CD4-positive, alpha-beta memory T cell (primary cell): Measurements from ENCODE around the gene POMGNT2. TPM values are rescaled to one million over a fixed set of nuclear protein-coding genes. Genes with fewer than 3 reads are reported as not detected.

ENCODE experiments used
- CTCF ChIA-PET: fragments of 350-600 bp; sonication (Branson Sonifier 250); formaldehyde crosslinking; loops from one replicate; lab custom pipeline; 2021; ENCODE audit warnings: inconsistent platforms; ENCODE audit not compliant: partially characterized antibody; lab: Charles Lee
- POLR2A ChIA-PET: fragments of 350-600 bp; sonication (Branson Sonifier 250); formaldehyde crosslinking; loops from one replicate; lab custom pipeline; 2021; ENCODE audit not compliant: partially characterized antibody; lab: Charles Lee
- DNase-seq, 5 donors: peaks; one replicate each; pipeline versions ENCODE4 v3.0.0 to v3.0.0-alpha.2; 2020 to 2022; ENCODE audit warnings: mixed read lengths in 1 of 5
- H3K27ac ChIP-seq: one replicate; pipeline ENCODE4 v1.7.0; 2013; ENCODE audit warnings: low read depth, low read length
- H3K27me3 ChIP-seq: 2 replicates; pipeline ENCODE4 v1.7.0; 2013; ENCODE audit warnings: mild to moderate bottlenecking, low read length, moderate library complexity; ENCODE audit not compliant: insufficient read depth
- H3K36me3 ChIP-seq: 2 replicates; pipeline ENCODE4 v1.7.0; 2013; ENCODE audit warnings: mild to moderate bottlenecking, low read length, moderate library complexity; ENCODE audit not compliant: insufficient read depth
- H3K4me1 ChIP-seq: 2 replicates; pipeline ENCODE4 v1.7.0; 2013; ENCODE audit warnings: mild to moderate bottlenecking, low read length, moderate library complexity; ENCODE audit not compliant: insufficient read depth
- H3K4me3 ChIP-seq, 2 donors: one replicate each; pipeline ENCODE4 v1.7.0; 2013; ENCODE audit warnings: low read length in 2 of 2, mild to moderate bottlenecking in 1 of 2
- H3K9me3 ChIP-seq, 2 donors: one replicate each; pipeline ENCODE4 v1.7.0; 2013; ENCODE audit warnings: low read length in 2 of 2, control low read depth in 1 of 2; ENCODE audit not compliant: control insufficient read depth in 1 of 2
- H3K27ac Mint-ChIP-seq, 7 donors: one replicate each; pipeline ENCODE4 v1.8.0; 2020 to 2021; ENCODE audit warnings: mixed read lengths in 7 of 7, mild to moderate bottlenecking in 6 of 7, inconsistent platforms in 3 of 7, moderate library complexity in 3 of 7
- H3K27me3 Mint-ChIP-seq, 2 donors: one replicate each; pipeline ENCODE4 v1.8.0; 2020 to 2021; ENCODE audit warnings: mixed read lengths in 2 of 2
- H3K36me3 Mint-ChIP-seq, 2 donors: one replicate each; pipeline ENCODE4 v1.8.0; 2020 to 2021; ENCODE audit warnings: mixed read lengths in 2 of 2, inconsistent platforms in 1 of 2, mild to moderate bottlenecking in 1 of 2
- H3K4me1 Mint-ChIP-seq, 4 donors: one replicate each; pipeline ENCODE4 v1.8.0; 2020 to 2021; ENCODE audit warnings: mixed read lengths in 4 of 4, mild to moderate bottlenecking in 1 of 4
- H3K4me3 Mint-ChIP-seq, 8 donors: one replicate each; pipeline ENCODE4 v1.8.0; 2020 to 2021; ENCODE audit warnings: mixed read lengths in 8 of 8, mild to moderate bottlenecking in 7 of 8, moderate library complexity in 6 of 8, inconsistent platforms in 3 of 8
- H3K9me3 Mint-ChIP-seq, 8 donors: one replicate each; pipeline ENCODE4 v1.8.0; 2020 to 2021; ENCODE audit warnings: mixed read lengths in 8 of 8, mild to moderate bottlenecking in 5 of 8, inconsistent platforms in 3 of 8, moderate library complexity in 1 of 8
- intact Hi-C: fragments of 100-400 bp; cut with micrococcal nuclease; formaldehyde crosslinking; loops from one replicate; pipeline ENCODE4 v1.15.1; 2023
- polyA plus RNA-seq, 2 donors: library from polyadenylated mRNA; unstranded; fragments of 300-500 nt; fragmentation: Illumina TruSeq; gene quantifications; one replicate each; pipeline ENCODE4 v1.2.3, GENCODE V29; 2021
- total RNA-seq, 2 experiments: library from RNA; stranded (reverse); gene quantifications; one replicate each; pipeline ENCODE4 v1.2.3, GENCODE V29; 2021

POMGNT2 gene
- total and polyA plus RNA-seq, 4 experiments from 2014 or later = 5.4 to 8.1 (median 5.9) TPM

GRCh38 chr3:43093974-43094373 is 11.9 kb downstream of the POMGNT2 start:
- ChIA-PET CTCF (no interaction called here), POLR2A (no interaction called here)
- no peaks in the 10 kb centered on the region for H3K9me3 Mint-ChIP-seq
- H3K4me1 ChIP-seq = no peaks in the 10 kb centered on the region
- intact Hi-C loops = no loop called here
- no peaks in the 10 kb centered on the region for H3K36me3 ChIP-seq
- H3K27me3 Mint-ChIP-seq = no peaks in the 10 kb centered on the region
- no peak overlapping the region for H3K4me3 Mint-ChIP-seq
- H3K27ac ChIP-seq = no peak overlapping the region
- no peaks in the 10 kb centered on the region for H3K27me3 ChIP-seq
- no peaks in the 10 kb centered on the region for H3K9me3 ChIP-seq
- DNase-seq = no peak
- peaks cover 3 to 4% of the 10 kb centered on the region in 2 donors for H3K36me3 Mint-ChIP-seq
- peaks cover 0 to 9% (median 4%) of the 10 kb centered on the region in 4 donors for H3K4me1 Mint-ChIP-seq
- H3K4me3 ChIP-seq = no peak overlapping the region
- H3K27ac Mint-ChIP-seq = no peak overlapping the region

- intact Hi-C loops = no loop called here
Observed at GRCh38 chr3:43093006-43093405, 12.9 kb downstream of the POMGNT2 start.

GRCh38 chr3:43091481-43091880 is 14.4 kb downstream of the POMGNT2 start:
- H3K4me1 Mint-ChIP-seq = peaks cover 0 to 9% (median 4%) of the 10 kb centered on the region in 4 donors
- Histone ChIP-seq H3K27ac (no peak overlapping the region), H3K27me3 (no peaks in the 10 kb centered on the region), H3K4me3 (no peak overlapping the region), H3K4me1 (no peaks in the 10 kb centered on the region), H3K9me3 (no peaks in the 10 kb centered on the region), H3K36me3 (no peaks in the 10 kb centered on the region)
- ChIA-PET CTCF (interaction anchor here (3.3 kb wide), 1 partner anchor 130 kb away, joined by 16 read pairs; no protein-coding TSS in a partner anchor), POLR2A (no interaction called here)
- no peak for DNase-seq
- intact Hi-C loops = no loop called here
- no peak overlapping the region for H3K27ac Mint-ChIP-seq
- no peak overlapping the region for H3K4me3 Mint-ChIP-seq
- no peaks in the 10 kb centered on the region for H3K27me3 Mint-ChIP-seq
- H3K9me3 Mint-ChIP-seq = no peaks in the 10 kb centered on the region
- peaks cover 3 to 4% of the 10 kb centered on the region in 2 donors for H3K36me3 Mint-ChIP-seq

More at GRCh38 chr3:43093006-43093405, 12.9 kb downstream of the POMGNT2 start:
- Histone ChIP-seq H3K4me1 (no peaks in the 10 kb centered on the region), H3K4me3 (no peak overlapping the region), H3K27me3 (no peaks in the 10 kb centered on the region), H3K36me3 (no peaks in the 10 kb centered on the region), H3K27ac (no peak overlapping the region), H3K9me3 (no peaks in the 10 kb centered on the region)
- H3K9me3 Mint-ChIP-seq = no peaks in the 10 kb centered on the region
- H3K36me3 Mint-ChIP-seq = peaks cover 3 to 4% of the 10 kb centered on the region in 2 donors
- CTCF ChIA-PET = no interaction called here
- H3K4me3 Mint-ChIP-seq = no peak overlapping the region
- H3K4me1 Mint-ChIP-seq = peaks cover 0 to 9% (median 3%) of the 10 kb centered on the region in 4 donors
- H3K27me3 Mint-ChIP-seq = no peaks in the 10 kb centered on the region
- H3K27ac Mint-ChIP-seq = no peak overlapping the region
- DNase-seq = no peak
- POLR2A ChIA-PET = no interaction called here

- H3K4me3 ChIP-seq = no peak overlapping the region
- no peaks in the 10 kb centered on the region for H3K9me3 ChIP-seq
- Mint-ChIP-seq H3K36me3 (peaks cover 0 to 13% of the 10 kb centered on the region in 2 donors), H3K4me1 (peaks cover 0 to 9% (median 4%) of the 10 kb centered on the region in 4 donors), H3K27me3 (no peaks in the 10 kb centered on the region), H3K9me3 (peaks cover 0 to 2% (median 0%) of the 10 kb centered on the region in 8 donors), H3K4me3 (no peak overlapping the region), H3K27ac (no peak overlapping the region)
- H3K36me3 ChIP-seq = no peaks in the 10 kb centered on the region
- DNase-seq = no peak
- intact Hi-C loops = no loop called here
- H3K27me3 ChIP-seq = no peaks in the 10 kb centered on the region
- no peaks in the 10 kb centered on the region for H3K4me1 ChIP-seq
- ChIA-PET POLR2A (no interaction called here), CTCF (interaction anchor here (3.3 kb wide), 1 partner anchor 128 kb away, joined by 16 read pairs; no protein-coding TSS in a partner anchor)
- H3K27ac ChIP-seq = no peak overlapping the region
Observed at GRCh38 chr3:43090238-43090637, 15.6 kb downstream of the POMGNT2 start.

GRCh38 chr3:43089081-43089480 is 16.8 kb downstream of the POMGNT2 start:
- Histone ChIP-seq H3K4me3 (no peak overlapping the region), H3K27ac (no peak overlapping the region), H3K9me3 (no peaks in the 10 kb centered on the region), H3K36me3 (no peaks in the 10 kb centered on the region), H3K27me3 (no peaks in the 10 kb centered on the region), H3K4me1 (no peaks in the 10 kb centered on the region)
- H3K9me3 Mint-ChIP-seq = peaks cover 0 to 6% (median 0%) of the 10 kb centered on the region in 8 donors
- peaks cover 0 to 20% of the 10 kb centered on the region in 2 donors for H3K36me3 Mint-ChIP-seq
- H3K4me3 Mint-ChIP-seq = no peak overlapping the region
- H3K27me3 Mint-ChIP-seq = no peaks in the 10 kb centered on the region
- peak overlapping the region in 1 of 7 donors; percentile 13 for H3K27ac Mint-ChIP-seq
- ChIA-PET CTCF (interaction anchor here (2.3 to 3.3 kb wide), 2 partner anchors 8 to 127 kb away, joined by 5 to 16 read pairs; no protein-coding TSS in a partner anchor), POLR2A (no interaction called here)
- peaks cover 0 to 6% (median 3%) of the 10 kb centered on the region in 4 donors for H3K4me1 Mint-ChIP-seq
- intact Hi-C loops = no loop called here
- DNase-seq = no peak

- H3K36me3 ChIP-seq = no peaks in the 10 kb centered on the region
- Mint-ChIP-seq H3K9me3 (peaks cover 0 to 16% (median 7%) of the 10 kb centered on the region in 8 donors), H3K27ac (no peak overlapping the region), H3K36me3 (peaks cover 15 to 38% of the 10 kb centered on the region in 2 donors), H3K27me3 (no peaks in the 10 kb centered on the region), H3K4me1 (peaks cover 0 to 2% (median 0%) of the 10 kb centered on the region in 4 donors), H3K4me3 (no peak overlapping the region)
- no peaks in the 10 kb centered on the region for H3K4me1 ChIP-seq
- no peak overlapping the region for H3K27ac ChIP-seq
- no peaks in the 10 kb centered on the region for H3K27me3 ChIP-seq
- ChIA-PET POLR2A (no interaction called here), CTCF (interaction anchor here (0.6 to 3.7 kb wide), 2 partner anchors 126 to 288 kb away, joined by 3 to 23 read pairs; no protein-coding TSS in a partner anchor)
- intact Hi-C loops = loop anchor here (1.0 kb wide), 1 partner anchor 126 kb away; no protein-coding TSS in a partner anchor
- H3K9me3 ChIP-seq = no peaks in the 10 kb centered on the region
- H3K4me3 ChIP-seq = no peak overlapping the region
- DNase-seq = no peak
Observed at GRCh38 chr3:43087249-43087776, 18.6 kb downstream of the POMGNT2 start.

GRCh38 chr3:43086460-43087165 is 19.3 kb downstream of the POMGNT2 start:
- intact Hi-C loops = loop anchor here (1.0 kb wide), 1 partner anchor 125 kb away; no protein-coding TSS in a partner anchor
- Mint-ChIP-seq H3K36me3 (peaks cover 20 to 41% of the 10 kb centered on the region in 2 donors), H3K27ac (no peak overlapping the region), H3K9me3 (peaks cover 0 to 18% (median 7%) of the 10 kb centered on the region in 8 donors), H3K4me1 (peaks cover 0 to 2% (median 0%) of the 10 kb centered on the region in 4 donors), H3K27me3 (no peaks in the 10 kb centered on the region), H3K4me3 (no peak overlapping the region)
- no peak for DNase-seq
- Histone ChIP-seq H3K9me3 (no peaks in the 10 kb centered on the region), H3K4me3 (no peak overlapping the region), H3K36me3 (no peaks in the 10 kb centered on the region), H3K27me3 (no peaks in the 10 kb centered on the region), H3K4me1 (no peaks in the 10 kb centered on the region), H3K27ac (no peak overlapping the region)
- CTCF ChIA-PET = interaction anchor here (1.4 to 3.7 kb wide), 4 partner anchors 15 to 125 kb away, joined by 3 to 23 read pairs (median 6); no protein-coding TSS in a partner anchor
- POLR2A ChIA-PET = no interaction called here
